ENCODE measurements around the gene PLEKHD1. TPM values are rescaled to one million over a fixed set of nuclear protein-coding genes. Genes with fewer than 3 reads are reported as not detected.

The PLEKHD1 gene
- total and polyA plus RNA-seq, 2 donors (not counting 1 experiment from before 2014, with no cell fraction given), result under 0.01 to 0.01 TPM

DNA sequence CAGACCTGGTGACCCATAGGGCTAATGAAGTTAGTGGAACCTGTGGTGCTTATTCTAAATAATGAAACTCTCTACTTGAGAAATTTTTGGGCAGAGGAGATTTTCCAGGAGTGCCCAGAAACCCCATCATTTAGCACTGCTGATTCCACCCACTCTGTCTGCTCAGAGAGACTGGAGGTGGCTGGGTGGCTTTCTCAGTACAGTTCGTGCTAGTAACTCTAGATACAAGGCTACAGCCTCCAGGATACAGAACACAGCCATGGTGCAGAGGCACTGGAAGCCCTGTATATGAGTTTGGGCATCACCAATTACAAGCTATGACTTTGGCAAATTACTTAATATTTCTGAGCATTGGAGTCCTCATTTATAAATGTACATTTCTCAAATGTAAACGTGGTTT lies 57.8 kb downstream of the PLEKHD1 start:
- Histone ChIP-seq H4K20me1 (ENCODE audit: control insufficient read depth, extremely low read depth, insufficient read depth, low read length) (no peaks in the 10 kb centered on the region), H3K9me3 (ENCODE audit: control insufficient read depth, insufficient read depth, low read depth, low read length) (no peaks in the 10 kb centered on the region), H3K4me3 (replicated peaks in 1 of 4; ENCODE audit: control extremely low read depth in 1 of 4, insufficient read depth in 1 of 4, low read depth in 3 of 4, low read length in 4 of 4) (no peak overlapping the region), H3K9ac (ENCODE audit: insufficient read depth, low read length) (no peak overlapping the region), H3K27ac (ENCODE audit: insufficient read depth, low read length) (no peak overlapping the region), H3K36me3 (ENCODE audit: control insufficient read depth, insufficient read depth, low read length) (no peaks in the 10 kb centered on the region), H3K27me3 (ENCODE audit: control insufficient read depth, insufficient read depth, low read length) (peaks cover 3% of the 10 kb centered on the region), H3K79me2 (ENCODE audit: control insufficient read depth, insufficient read depth, low read length) (no peaks in the 10 kb centered on the region), H2AFZ (ENCODE audit: low read length) (no peak overlapping the region), H3K4me1 (ENCODE audit: control insufficient read depth, extremely low read depth, insufficient read depth, low read length) (peaks cover 2% of the 10 kb centered on the region), H3K4me2 (ENCODE audit: extremely low read depth, insufficient read depth, low read length) (no peak overlapping the region)
- no peak for DNase-seq (ENCODE audit: low read depth in 2 of 2)
- TF ChIP-seq EZH2 (IDR thresholded peaks at IDR 0.05; ENCODE audit: low read length, missing control alignments), result no peak
- no peak for TF ChIP-seq CTCF (conservative IDR thresholded peaks at IDR 0.05 in 1 of 2, IDR thresholded peaks at IDR 0.05 in 1 of 2; ENCODE audit: low read depth in 1 of 2, low read length in 2 of 2)

DNA sequence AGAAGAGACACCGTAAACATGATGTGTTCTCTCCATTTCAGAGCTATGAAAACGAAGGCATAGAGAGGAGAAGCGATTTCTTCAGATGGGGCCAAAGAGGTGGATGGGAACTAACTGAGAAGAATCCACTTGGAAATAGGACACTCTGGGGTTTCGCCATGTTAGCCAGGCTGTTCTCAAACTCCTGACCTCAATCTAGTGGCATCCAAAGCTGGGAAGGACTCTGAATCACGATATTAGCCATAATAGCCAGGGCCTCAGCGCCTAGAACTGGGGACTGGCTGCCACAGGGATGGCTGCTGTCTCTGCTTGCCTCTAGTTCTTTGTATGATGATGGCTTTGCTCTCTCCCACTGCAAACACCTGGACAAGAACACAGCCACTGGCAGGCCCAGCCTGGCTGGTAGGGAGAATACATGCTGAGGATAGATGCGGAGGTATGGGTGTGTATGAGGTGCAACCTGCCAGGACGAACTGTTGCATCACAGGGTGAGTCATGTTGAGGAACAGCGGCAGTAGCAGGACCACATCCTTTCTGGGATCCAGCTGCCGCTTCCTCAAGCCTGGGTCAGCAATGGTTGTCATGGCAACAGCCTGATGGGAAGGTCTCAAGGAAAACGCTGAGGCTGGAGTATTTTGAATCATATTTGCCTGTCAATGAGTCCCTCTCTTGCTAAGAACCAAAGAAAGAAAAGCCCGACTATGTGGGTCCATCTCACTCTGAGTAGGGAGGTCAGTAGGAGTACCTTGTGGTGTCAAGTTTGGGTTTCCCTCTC lies 59.0 kb downstream of the PLEKHD1 start:
- no peak for TF ChIP-seq CTCF (conservative IDR thresholded peaks at IDR 0.05 in 1 of 2, IDR thresholded peaks at IDR 0.05 in 1 of 2; ENCODE audit: low read depth in 1 of 2, low read length in 2 of 2)
- no peak for TF ChIP-seq EZH2 (IDR thresholded peaks at IDR 0.05; ENCODE audit: low read length, missing control alignments)
- Histone ChIP-seq H3K79me2 (ENCODE audit: control insufficient read depth, insufficient read depth, low read length) (no peaks in the 10 kb centered on the region), H3K4me3 (replicated peaks in 1 of 4; ENCODE audit: control extremely low read depth in 1 of 4, insufficient read depth in 1 of 4, low read depth in 3 of 4, low read length in 4 of 4) (no peak overlapping the region), H3K4me2 (ENCODE audit: extremely low read depth, insufficient read depth, low read length) (no peak overlapping the region), H3K27ac (ENCODE audit: insufficient read depth, low read length) (no peak overlapping the region), H3K9ac (ENCODE audit: insufficient read depth, low read length) (no peak overlapping the region), H2AFZ (ENCODE audit: low read length) (no peak overlapping the region), H3K36me3 (ENCODE audit: control insufficient read depth, insufficient read depth, low read length) (no peaks in the 10 kb centered on the region), H3K27me3 (ENCODE audit: control insufficient read depth, insufficient read depth, low read length) (peaks cover 1% of the 10 kb centered on the region), H3K4me1 (ENCODE audit: control insufficient read depth, extremely low read depth, insufficient read depth, low read length) (peaks cover 2% of the 10 kb centered on the region), H4K20me1 (ENCODE audit: control insufficient read depth, extremely low read depth, insufficient read depth, low read length) (no peaks in the 10 kb centered on the region), H3K9me3 (ENCODE audit: control insufficient read depth, insufficient read depth, low read depth, low read length) (no peaks in the 10 kb centered on the region)
- peak; percentile 93 to 96 for DNase-seq (ENCODE audit: low read depth in 2 of 2)

- Histone ChIP-seq H3K9ac (ENCODE audit: insufficient read depth, low read length) (no peak overlapping the region), H3K9me3 (ENCODE audit: control insufficient read depth, insufficient read depth, low read depth, low read length) (no peaks in the 10 kb centered on the region), H3K4me2 (ENCODE audit: extremely low read depth, insufficient read depth, low read length) (no peak overlapping the region), H3K27me3 (ENCODE audit: control insufficient read depth, insufficient read depth, low read length) (no peaks in the 10 kb centered on the region), H3K36me3 (ENCODE audit: control insufficient read depth, insufficient read depth, low read length) (no peaks in the 10 kb centered on the region), H3K4me1 (ENCODE audit: control insufficient read depth, extremely low read depth, insufficient read depth, low read length) (peaks cover 2% of the 10 kb centered on the region), H3K79me2 (ENCODE audit: control insufficient read depth, insufficient read depth, low read length) (no peaks in the 10 kb centered on the region), H4K20me1 (ENCODE audit: control insufficient read depth, extremely low read depth, insufficient read depth, low read length) (no peaks in the 10 kb centered on the region), H3K27ac (ENCODE audit: insufficient read depth, low read length) (no peak overlapping the region), H3K4me3 (replicated peaks in 1 of 4; ENCODE audit: control extremely low read depth in 1 of 4, insufficient read depth in 1 of 4, low read depth in 3 of 4, low read length in 4 of 4) (no peak overlapping the region), H2AFZ (ENCODE audit: low read length) (no peak overlapping the region)
- TF ChIP-seq CTCF (conservative IDR thresholded peaks at IDR 0.05 in 1 of 2, IDR thresholded peaks at IDR 0.05 in 1 of 2; ENCODE audit: low read depth in 1 of 2, low read length in 2 of 2) (peak; percentile 48 to 53), EZH2 (IDR thresholded peaks at IDR 0.05; ENCODE audit: low read length, missing control alignments) (no peak)
- peak in 1 of 2 donors; percentile 53 for DNase-seq (ENCODE audit: low read depth in 2 of 2)
These were observed 63.3 kb downstream of the PLEKHD1 start for GRCh38 chr14:69547701-69548348.

All from fibroblast of lung (primary cell).